IMR-90 (cell line): ENCODE measurements around the gene LDAH.

Experiments used
- CTCF ChIP-seq: conservative IDR thresholded peaks from 2 replicates; pipeline ENCODE4 v1.5.1; 2012; ENCODE audit warnings: mild to moderate bottlenecking, low read depth, low read length, improper control_type of control experiment
- FOS ChIP-seq: fragments of 150-350 bp; IDR thresholded peaks from 2 replicates; pipeline ENCODE4 v1.6.1; 2016; ENCODE audit warnings: low read depth, low read length
- MAFK ChIP-seq: IDR thresholded peaks from 2 replicates; pipeline ENCODE4 v1.6.1; 2012; ENCODE audit warnings: low read depth, low read length, improper control_type of control experiment
- MAZ ChIP-seq: IDR thresholded peaks from 2 replicates; pipeline ENCODE4 v1.6.1; 2012; ENCODE audit warnings: low read depth, mild to moderate bottlenecking, low read length, improper control_type of control experiment, moderate library complexity, borderline replicate concordance

- no peak for TF ChIP-seq MAFK
- no peak for TF ChIP-seq MAZ
- no peak for TF ChIP-seq CTCF
- no peak for TF ChIP-seq FOS
Observed at GRCh38 chr2:20678086-20678395, 144.9 kb downstream of the LDAH start.
